GM18909 (cell line): ENCODE results near the gene FRZB.
A peak's percentile ranks its signal among the peaks of the same experiment; 100 is the strongest.
"Not testable (repeated sequence)": the region's sequence is repeated elsewhere in the genome, so short reads cannot be mapped to it uniquely, and the experiment has no call there.

Source experiments
- ATAC-seq: cut with Tn5 transposase; IDR thresholded peaks from one replicate; pipeline ENCODE4 v1.9.1; 2021; ENCODE audit warnings: mild to moderate bottlenecking; ENCODE audit not compliant: unreplicated experiment, poor library complexity

FRZB gene

GRCh38 chr2:182891611-182892010 is 25.2 kb upstream of the FRZB start:
- ATAC-seq: no peak

GRCh38 chr2:182890773-182891378 is 24.4 kb upstream of the FRZB start:
- no peak for ATAC-seq

DNA sequence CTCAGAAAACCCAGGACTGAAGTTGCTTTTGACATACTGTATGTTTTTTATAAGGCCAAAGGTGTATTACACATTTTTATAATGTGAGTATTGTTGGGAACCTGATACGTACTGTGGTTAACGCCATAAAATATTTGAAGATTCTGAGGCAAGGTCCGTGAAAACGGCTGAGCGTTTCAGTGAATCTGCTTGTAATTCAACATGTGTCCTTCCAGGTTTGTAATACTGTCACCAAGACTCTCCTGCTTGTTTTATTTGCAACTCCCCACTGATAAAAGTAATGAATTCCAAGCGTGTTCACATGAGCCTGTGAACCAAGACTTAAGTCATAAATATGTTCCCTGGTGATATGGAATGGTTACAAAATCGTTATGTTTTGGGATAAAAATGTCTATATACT is 23.9 kb upstream of the FRZB start:
- no peak for ATAC-seq

GRCh38 chr2:182887753-182888415 is 21.4 kb upstream of the FRZB start:
- ATAC-seq: no peak

- ATAC-seq: no peak
Observed at GRCh38 chr2:182887093-182887492, 20.7 kb upstream of the FRZB start.

- no peak for ATAC-seq
Observed at GRCh38 chr2:182885771-182886170, 19.3 kb upstream of the FRZB start.

GRCh38 chr2:182883451-182883850 is 17.0 kb upstream of the FRZB start:
- ATAC-seq: no peak

DNA sequence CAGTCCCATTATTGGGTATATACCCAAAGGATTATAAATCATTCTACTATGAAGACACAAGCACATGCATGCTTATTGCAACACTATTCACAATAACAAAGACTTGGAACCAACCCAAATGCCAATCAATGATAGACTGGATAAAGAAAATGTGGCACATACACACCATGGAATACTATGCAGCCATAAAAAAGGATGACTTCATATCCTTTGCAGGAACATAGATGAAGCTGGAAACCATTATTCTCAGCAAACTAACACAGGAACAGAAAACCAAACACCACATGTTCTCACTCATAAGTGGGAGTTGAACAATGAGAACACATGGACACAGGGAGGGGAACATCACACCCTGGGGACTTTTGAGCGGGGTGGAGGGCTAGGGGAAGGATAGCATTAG is 13.7 kb upstream of the FRZB start:
- ATAC-seq: not testable (repeated sequence)

GRCh38 chr2:182876653-182877052 is 10.2 kb upstream of the FRZB start:
- not testable (repeated sequence) for ATAC-seq

DNA sequence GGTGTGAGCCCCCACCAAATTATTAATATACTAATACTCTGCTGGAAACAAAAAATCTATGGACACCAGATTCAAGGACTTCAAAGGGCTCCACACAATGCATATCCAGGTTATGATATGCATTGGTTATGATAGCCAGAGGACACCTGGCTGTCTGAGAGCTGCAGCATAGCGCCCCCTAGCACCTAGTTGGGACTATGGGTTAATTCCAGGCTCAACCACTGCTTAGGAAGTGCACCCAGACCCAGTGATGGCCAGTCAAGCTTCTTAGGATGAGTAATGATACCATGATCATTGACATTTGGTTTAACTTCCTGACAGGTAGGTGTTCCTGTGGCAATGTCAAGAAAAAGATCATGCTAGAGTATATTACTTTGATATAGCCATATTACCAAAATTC is 3.8 kb upstream of the FRZB start:
- ATAC-seq: no peak

DNA sequence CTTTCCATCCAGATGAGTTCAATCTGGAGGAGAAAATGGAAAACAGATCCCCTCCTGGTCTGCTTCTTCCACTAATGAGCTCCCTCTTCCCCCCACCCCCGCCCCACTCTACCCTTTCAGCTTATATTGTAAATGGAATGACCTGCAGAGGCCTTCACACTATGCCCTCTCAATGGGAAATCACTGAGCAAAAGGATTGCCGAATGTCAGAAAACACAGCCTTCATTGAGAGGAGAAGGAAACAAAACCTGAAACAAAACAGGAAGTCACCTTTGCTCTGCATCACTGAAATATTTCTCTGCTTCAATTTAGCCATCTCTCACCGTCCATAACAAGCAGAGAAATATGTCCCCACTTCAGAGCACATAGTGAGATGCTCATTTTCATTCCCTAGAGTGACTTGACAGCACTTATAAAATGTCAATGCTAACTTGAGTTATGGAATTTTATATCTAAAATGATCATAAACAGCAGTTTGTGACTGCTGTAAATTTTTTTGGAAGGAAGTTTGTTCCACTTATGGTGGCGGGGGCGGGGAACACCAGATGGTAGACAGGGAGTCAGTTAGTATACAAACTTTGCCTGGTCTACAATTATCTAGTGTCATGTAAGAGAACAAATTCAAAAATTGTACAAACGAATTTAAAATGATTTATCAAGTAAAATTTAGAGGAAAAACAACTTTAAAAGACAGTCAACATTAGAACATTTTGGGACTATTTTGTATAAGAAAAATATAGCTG is 1.8 kb upstream of the FRZB start:
- ATAC-seq: peak; percentile 39

DNA sequence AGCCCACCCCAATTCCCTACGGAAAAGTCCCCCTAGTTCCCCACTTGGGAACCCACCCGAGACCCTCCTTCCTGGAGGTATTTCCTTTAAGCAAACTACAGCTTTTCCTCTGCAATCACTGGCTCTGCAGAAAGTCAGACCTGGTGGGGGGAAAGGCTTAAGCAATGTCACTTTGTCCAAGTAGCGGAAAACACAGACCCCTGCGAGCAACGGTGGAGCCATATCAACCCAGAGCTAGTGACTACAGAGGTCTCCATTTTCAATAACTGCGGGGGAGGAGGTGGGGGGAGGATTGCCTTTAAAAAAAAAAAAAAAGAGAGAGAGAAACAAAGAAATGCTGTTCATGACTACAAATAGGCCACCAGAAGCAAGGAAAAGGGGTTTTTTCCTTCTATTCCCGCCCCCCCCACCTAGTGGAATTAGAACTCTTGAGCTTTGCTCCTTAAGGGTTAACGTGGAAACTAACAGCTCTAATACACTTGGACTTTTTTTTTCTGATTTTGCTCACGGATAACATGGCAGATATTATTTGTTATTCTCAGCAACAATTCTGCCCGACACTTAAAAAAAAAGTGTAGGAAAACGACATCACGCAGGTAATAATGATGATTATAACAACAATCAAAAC is 1.1 kb upstream of the FRZB start:
- no peak for ATAC-seq

- no peak for ATAC-seq
Observed at GRCh38 chr2:182866095-182866460, 359 bp downstream of the FRZB start.

GRCh38 chr2:182864949-182865570 is 1.4 kb downstream of the FRZB start:
- ATAC-seq: no peak

GRCh38 chr2:182863642-182864041 is 2.8 kb downstream of the FRZB start:
- no peak for ATAC-seq

DNA sequence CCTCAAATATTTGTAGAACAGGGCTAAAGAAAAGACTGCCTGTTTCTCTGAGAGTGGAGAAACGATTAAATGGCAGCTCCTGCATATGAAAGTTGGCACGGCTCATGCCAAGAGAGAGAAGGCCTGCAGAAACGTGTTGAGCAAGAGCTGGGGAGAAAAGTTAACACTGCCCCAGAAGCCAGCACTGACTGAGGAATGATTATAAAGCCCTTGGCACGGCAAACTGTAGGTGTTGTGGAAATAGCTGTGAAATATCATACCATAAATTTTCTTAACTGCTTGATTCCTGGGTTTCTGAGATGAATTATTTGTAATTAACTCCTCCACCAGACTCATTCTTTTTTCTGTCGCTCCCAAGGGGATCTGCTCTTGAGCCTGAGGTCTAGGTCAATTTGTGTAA is 4.3 kb downstream of the FRZB start:
- no peak for ATAC-seq

DNA sequence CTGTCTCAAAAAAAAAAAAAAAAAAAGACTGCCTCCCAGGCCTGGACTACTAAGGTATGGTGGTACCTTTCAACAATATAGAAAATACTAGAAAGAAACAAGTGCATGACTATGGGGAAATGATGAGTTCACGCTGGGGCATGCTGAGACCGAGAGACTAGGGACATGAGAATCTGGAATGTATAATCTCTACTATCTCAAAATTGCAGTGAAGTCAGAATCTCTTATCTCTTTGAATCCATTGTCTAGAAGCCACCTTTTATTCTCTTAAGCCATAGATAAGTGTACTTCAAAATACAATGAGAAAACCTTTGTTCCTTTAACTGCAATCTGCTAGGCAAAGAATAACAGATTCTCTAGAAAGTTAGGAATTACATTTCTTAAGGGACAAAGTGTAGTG is 5.6 kb downstream of the FRZB start:
- ATAC-seq: no peak

DNA sequence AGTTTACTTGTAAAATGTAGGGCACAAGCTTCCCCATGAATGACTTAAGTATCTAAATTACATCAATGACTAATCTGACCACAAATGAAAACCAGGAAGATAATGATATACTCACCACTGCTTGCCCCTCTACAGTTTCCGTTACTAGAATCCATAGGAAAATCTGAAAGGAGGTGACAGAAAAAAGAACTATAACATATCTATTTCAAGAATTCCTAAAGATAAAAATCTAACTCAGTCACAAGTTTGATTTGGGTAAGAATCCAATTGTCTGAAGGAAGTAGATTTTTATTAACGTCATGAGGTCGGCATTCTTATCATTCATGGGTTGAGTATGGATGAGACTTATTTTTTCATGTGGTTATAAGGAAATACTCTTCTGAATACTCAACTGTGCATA is 7.8 kb downstream of the FRZB start:
- ATAC-seq: no peak

- no peak for ATAC-seq
Observed at GRCh38 chr2:182855376-182855775, 11.1 kb downstream of the FRZB start.

- ATAC-seq: no peak
Observed at GRCh38 chr2:182854375-182855105, 11.9 kb downstream of the FRZB start.
